Tibial nerve (tissue), 4 donors: ENCODE data around the gene THEMIS. TPM values are rescaled to one million over a fixed set of nuclear protein-coding genes. Genes with fewer than 3 reads are reported as not detected.

Experiments
- DNase-seq, 2 donors: peaks; one replicate each; pipeline ENCODE4 v3.0.0-alpha.2; 2019; ENCODE audit warnings: low spot score in 2 of 2
- H3K27ac ChIP-seq, 4 donors: fragments of 200-600 bp; sonication (generic) in 3 of 4; one replicate each; pipeline ENCODE4 v1.5.1; 2017 to 2019; ENCODE audit warnings: mild to moderate bottlenecking in 1 of 4
- H3K27me3 ChIP-seq, 2 donors: fragments of 200-600 bp; sonication (generic) in 1 of 2; one replicate each; pipeline versions ENCODE4 v1.5.1 to v1.6.0; 2017 to 2019
- H3K36me3 ChIP-seq, 3 donors: fragments of 200-600 bp; sonication (generic); one replicate each; pipeline ENCODE4 v1.5.1; 2018 to 2019
- H3K4me1 ChIP-seq, 4 donors: fragments of 200-600 bp; sonication (generic) in 3 of 4; one replicate each; pipeline ENCODE4 v1.5.1; 2017 to 2019
- H3K4me3 ChIP-seq, 4 donors: fragments of 200-600 bp; sonication (generic) in 3 of 4; one replicate each; pipeline ENCODE4 v1.5.1; 2017 to 2019; ENCODE audit warnings: mild to moderate bottlenecking in 1 of 4, moderate library complexity in 1 of 4
- H3K9me3 ChIP-seq, 4 donors: fragments of 200-600 bp; sonication (generic) in 3 of 4; one replicate each; pipeline ENCODE4 v1.5.1; 2017 to 2019
- CTCF ChIP-seq, 5 experiments: fragments of 200-600 bp in 3 of 5; fragments of 450-650 bp in 2 of 5; sonication (generic) in 3 of 5; IDR thresholded peaks; one replicate each; pipeline ENCODE4 v1.5.1; 2016 to 2019; ENCODE audit warnings: antibody characterized with exemption in 5 of 5, mild to moderate bottlenecking in 3 of 5, moderate library complexity in 2 of 5
- EP300 ChIP-seq, 2 donors: sonication (generic); formaldehyde crosslinking; IDR thresholded peaks; one replicate each; pipeline ENCODE4 v1.6.1; 2017; ENCODE audit warnings: antibody characterized with exemption in 2 of 2, mild to moderate bottlenecking in 1 of 2
- POLR2A ChIP-seq, 2 donors: fragments of 450-650 bp; IDR thresholded peaks; one replicate each; pipeline ENCODE4 v1.6.1; 2017; ENCODE audit warnings: antibody characterized with exemption in 2 of 2, mild to moderate bottlenecking in 2 of 2, moderate library complexity in 2 of 2
- WGBS, 2 donors: methylation state at CpG; one replicate each; pipeline ENCODE4 v1.1.5; 2018; 5-methylcytosine and 5-hydroxymethylcytosine counted together
- total RNA-seq, 4 donors: library from RNA; depleted of rRNA; stranded (reverse); fragments of >200 nt; gene quantifications; one replicate each; pipeline ENCODE4 v1.1.0, GENCODE V29; 2016

The THEMIS gene
- total RNA-seq, 4 donors from 2014 or later = 0.22 to 0.98 (median 0.57) TPM

GRCh38 chr6:127841811-127842210, 59.0 kb downstream of the THEMIS start:
- 72 to 75% methylated on average over 1 of the region's 1 CpG for WGBS, 2 donors
- TF ChIP-seq POLR2A (IDR thresholded peaks at IDR 0.05) (no peak), EP300 (IDR thresholded peaks at IDR 0.05) (no peak), CTCF (IDR thresholded peaks at IDR 0.05) (no peak)

GRCh38 chr6:127834136-127834535, 66.7 kb downstream of the THEMIS start:
- H3K27ac ChIP-seq = no peak overlapping the region
- no peak overlapping the region for H3K4me3 ChIP-seq
- WGBS, 2 donors = 89 to 93% methylated on average over 7 of the region's 7 CpGs
- H3K36me3 ChIP-seq = no peaks in the 10 kb centered on the region
- no peaks in the 10 kb centered on the region for H3K4me1 ChIP-seq
- H3K27me3 ChIP-seq = no peaks in the 10 kb centered on the region
- no peaks in the 10 kb centered on the region for H3K9me3 ChIP-seq
- no peak for DNase-seq
- TF ChIP-seq EP300 (IDR thresholded peaks at IDR 0.05) (no peak), CTCF (IDR thresholded peaks at IDR 0.05) (no peak), POLR2A (IDR thresholded peaks at IDR 0.05) (no peak)

More at GRCh38 chr6:127841811-127842210, 59.0 kb downstream of the THEMIS start:
- Histone ChIP-seq H3K4me1 (no peaks in the 10 kb centered on the region), H3K4me3 (no peak overlapping the region), H3K9me3 (no peaks in the 10 kb centered on the region), H3K36me3 (no peaks in the 10 kb centered on the region), H3K27me3 (no peaks in the 10 kb centered on the region), H3K27ac (no peak overlapping the region)
- no peak for DNase-seq

DNA sequence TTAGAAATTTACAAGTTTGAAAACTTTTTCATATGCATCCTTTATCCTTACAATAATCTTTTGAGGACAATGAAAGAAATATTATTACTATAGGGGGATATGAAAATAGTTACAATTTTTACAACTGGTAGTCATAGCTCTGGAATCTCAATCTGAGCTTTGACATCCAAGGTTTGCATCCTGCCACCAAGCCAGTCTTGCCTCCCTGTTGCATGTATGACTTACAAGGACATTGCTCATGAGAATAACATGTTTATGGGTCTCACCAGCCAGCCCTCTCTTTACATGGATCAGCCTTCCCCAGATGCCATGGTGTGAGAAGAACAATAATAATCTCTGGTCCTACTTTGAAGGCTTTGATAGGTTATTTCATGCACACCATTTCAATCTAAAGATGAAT, 67.5 kb downstream of the THEMIS start:
- Histone ChIP-seq H3K27me3 (no peaks in the 10 kb centered on the region), H3K9me3 (no peaks in the 10 kb centered on the region), H3K27ac (no peak overlapping the region), H3K36me3 (no peaks in the 10 kb centered on the region), H3K4me3 (no peak overlapping the region), H3K4me1 (no peaks in the 10 kb centered on the region)
- no peak for DNase-seq
- TF ChIP-seq EP300 (IDR thresholded peaks at IDR 0.05) (no peak), POLR2A (IDR thresholded peaks at IDR 0.05) (no peak), CTCF (IDR thresholded peaks at IDR 0.05) (no peak)

GRCh38 chr6:127832381-127832780, 68.5 kb downstream of the THEMIS start:
- Histone ChIP-seq H3K27ac (no peak overlapping the region), H3K4me3 (no peak overlapping the region), H3K27me3 (no peaks in the 10 kb centered on the region), H3K9me3 (no peaks in the 10 kb centered on the region), H3K36me3 (no peaks in the 10 kb centered on the region), H3K4me1 (no peaks in the 10 kb centered on the region)
- 22 to 38% methylated on average over 1 of the region's 1 CpG for WGBS, 2 donors
- no peak for DNase-seq
- TF ChIP-seq EP300 (IDR thresholded peaks at IDR 0.05) = no peak
- no peak for TF ChIP-seq CTCF (IDR thresholded peaks at IDR 0.05)
- TF ChIP-seq POLR2A (IDR thresholded peaks at IDR 0.05) = no peak

DNA sequence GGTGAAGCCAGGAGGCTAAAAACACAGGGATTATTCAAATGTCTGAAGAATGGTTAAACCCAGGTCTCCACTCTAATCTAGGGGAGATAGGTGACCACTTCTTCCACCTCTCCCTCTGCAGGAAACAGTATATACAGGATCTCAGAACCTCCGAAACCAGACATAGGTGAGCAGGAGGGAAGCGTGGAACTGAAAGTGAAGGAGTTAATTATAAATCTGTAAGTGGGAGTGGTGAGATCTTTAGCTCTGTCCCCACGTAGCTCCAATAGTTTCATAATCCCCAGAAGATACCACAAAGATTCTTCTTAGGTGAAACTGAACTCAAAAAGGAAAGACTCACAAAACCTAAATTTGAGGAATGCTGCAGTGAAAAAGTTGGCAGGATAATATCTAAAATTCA, 76.8 kb downstream of the THEMIS start:
- no peaks in the 10 kb centered on the region for H3K36me3 ChIP-seq

GRCh38 chr6:127821431-127821830, 79.4 kb downstream of the THEMIS start:
- no peak for DNase-seq
- no peak overlapping the region for H3K4me3 ChIP-seq
- H3K27ac ChIP-seq = no peak overlapping the region
- H3K9me3 ChIP-seq = no peaks in the 10 kb centered on the region
- H3K36me3 ChIP-seq = no peaks in the 10 kb centered on the region
- H3K27me3 ChIP-seq = no peaks in the 10 kb centered on the region
- H3K4me1 ChIP-seq = no peaks in the 10 kb centered on the region
- no peak for TF ChIP-seq POLR2A (IDR thresholded peaks at IDR 0.05)
- no peak for TF ChIP-seq EP300 (IDR thresholded peaks at IDR 0.05)
- TF ChIP-seq CTCF (IDR thresholded peaks at IDR 0.05) = no peak

More for the DNA sequence above, 76.8 kb downstream of the THEMIS start:
- no peak for DNase-seq
- Histone ChIP-seq H3K4me3 (no peak overlapping the region), H3K27me3 (no peaks in the 10 kb centered on the region), H3K4me1 (no peaks in the 10 kb centered on the region), H3K9me3 (no peaks in the 10 kb centered on the region), H3K27ac (no peak overlapping the region)
- no peak for TF ChIP-seq EP300 (IDR thresholded peaks at IDR 0.05)
- 60 to 61% methylated on average over 3 of the region's 3 CpGs for WGBS, 2 donors
